ENCODE results near the gene ASTN2. TPM values are rescaled to one million over a fixed set of nuclear protein-coding genes. Genes with fewer than 3 reads are reported as not detected.

Gene ASTN2
- total and polyA plus RNA-seq, 2 donors (not counting 3 experiments of a cell fraction or from before 2014, with no cell fraction given), result 1.0 to 1.9 TPM

GRCh38 chr9:116627433-116627832 lies 787.4 kb downstream of the ASTN2 start:
- FAIRE-seq (no peak), DNase-seq (ENCODE audit: low read depth, low spot score) (no peak)
- H3K27me3 ChIP-seq (ENCODE audit: control insufficient read depth in 2 of 2, insufficient read depth in 2 of 2, low read length in 2 of 2), result no peaks in the 10 kb centered on the region
- dilution Hi-C loops (cut with MboI; ENCODE audit: extremely low pct_ligation_motif_present, low sequenced_read_pairs), result no loop called here
- H3K36me3 ChIP-seq (ENCODE audit: control insufficient read depth in 2 of 2, extremely low read depth in 1 of 2, insufficient read depth in 2 of 2, low read length in 2 of 2), result no peaks in the 10 kb centered on the region
- no peaks in the 10 kb centered on the region for H3K9me3 ChIP-seq (replicated peaks; ENCODE audit: control insufficient read depth, insufficient read depth, low read length)
- H3K9ac ChIP-seq (replicated peaks; ENCODE audit: extremely low read depth, insufficient read depth, low read length), result no peak overlapping the region
- no peaks in the 10 kb centered on the region for H3K79me2 ChIP-seq (ENCODE audit: control insufficient read depth, insufficient read depth, low read length)
- H3K9me1 ChIP-seq (replicated peaks; ENCODE audit: control insufficient read depth, extremely low read depth, insufficient read depth, low read length), result no peaks in the 10 kb centered on the region
- no peaks in the 10 kb centered on the region for H4K20me1 ChIP-seq (replicated peaks; ENCODE audit: control insufficient read depth, extremely low read depth, insufficient read depth, low read length)
- H3K27ac ChIP-seq (ENCODE audit: insufficient read depth, low read depth, low read length), result no peak overlapping the region
- H3K4me2 ChIP-seq (ENCODE audit: insufficient read depth, low read length), result no peak overlapping the region
- ChIA-PET CTCF (no interaction called here), POLR2A (no interaction called here)
- H3K4me1 ChIP-seq (ENCODE audit: control insufficient read depth, extremely low read depth, insufficient read depth, low read length), result no peaks in the 10 kb centered on the region
- BruUV-seq (replicated peaks), result no TSS peak
- intact Hi-C loops (cut with micrococcal nuclease), result no loop called here
- H3K4me3 ChIP-seq (replicated peaks in 1 of 3; ENCODE audit: insufficient read depth in 1 of 3, low read depth in 1 of 3, low read length in 3 of 3), result no peak overlapping the region
- no peak for TF ChIP-seq FOS (IDR thresholded peaks at IDR 0.05; ENCODE audit: borderline replicate concordance, insufficient read depth, low read length)
- no peak for TF ChIP-seq POLR2A (IDR thresholded peaks at IDR 0.05; ENCODE audit: low read depth, low read length)
- TF ChIP-seq CTCF (IDR thresholded peaks at IDR 0.05; ENCODE audit: extremely low read depth in 1 of 2, insufficient read depth in 1 of 2, low read depth in 1 of 2, low read length in 2 of 2), result no peak
- no peak for TF ChIP-seq EZH2 (IDR thresholded peaks at IDR 0.05; ENCODE audit: borderline replicate concordance, low read depth, low read length, severe bottlenecking)
- TF ChIP-seq POLR2AphosphoS5 (IDR thresholded peaks at IDR 0.05; ENCODE audit: insufficient read depth, low read depth, low read length), result no peak
- no peak for TF ChIP-seq MYC (IDR thresholded peaks at IDR 0.05; ENCODE audit: low read depth, low read length)
- no peak for TF ChIP-seq GATA2 (IDR thresholded peaks at IDR 0.05; ENCODE audit: insufficient read depth, insufficient read length, low read depth, low read length)
- H2AFZ ChIP-seq (ENCODE audit: low read depth, low read length), result no peak overlapping the region

- Histone ChIP-seq H3K4me2 (ENCODE audit: insufficient read depth, low read length) (no peak overlapping the region), H3K36me3 (ENCODE audit: control insufficient read depth in 2 of 2, extremely low read depth in 1 of 2, insufficient read depth in 2 of 2, low read length in 2 of 2) (no peaks in the 10 kb centered on the region), H3K4me1 (ENCODE audit: control insufficient read depth, extremely low read depth, insufficient read depth, low read length) (no peaks in the 10 kb centered on the region), H3K27ac (ENCODE audit: insufficient read depth, low read depth, low read length) (no peak overlapping the region), H3K9ac (replicated peaks; ENCODE audit: extremely low read depth, insufficient read depth, low read length) (no peak overlapping the region), H4K20me1 (replicated peaks; ENCODE audit: control insufficient read depth, extremely low read depth, insufficient read depth, low read length) (no peaks in the 10 kb centered on the region), H3K79me2 (ENCODE audit: control insufficient read depth, insufficient read depth, low read length) (no peaks in the 10 kb centered on the region), H3K4me3 (replicated peaks in 1 of 3; ENCODE audit: insufficient read depth in 1 of 3, low read depth in 1 of 3, low read length in 3 of 3) (no peak overlapping the region), H3K9me3 (replicated peaks; ENCODE audit: control insufficient read depth, insufficient read depth, low read length) (no peaks in the 10 kb centered on the region), H2AFZ (ENCODE audit: low read depth, low read length) (no peak overlapping the region), H3K27me3 (ENCODE audit: control insufficient read depth in 2 of 2, insufficient read depth in 2 of 2, low read length in 2 of 2) (no peaks in the 10 kb centered on the region), H3K9me1 (replicated peaks; ENCODE audit: control insufficient read depth, extremely low read depth, insufficient read depth, low read length) (no peaks in the 10 kb centered on the region)
- no peak for TF ChIP-seq POLR2AphosphoS5 (IDR thresholded peaks at IDR 0.05; ENCODE audit: insufficient read depth, low read depth, low read length)
- TF ChIP-seq JUN (IDR thresholded peaks at IDR 0.05; ENCODE audit: borderline replicate concordance, insufficient read depth, insufficient read length, low read depth), result no peak
- no peak for TF ChIP-seq POLR2A (IDR thresholded peaks at IDR 0.05; ENCODE audit: low read depth, low read length)
- TF ChIP-seq MYC (IDR thresholded peaks at IDR 0.05; ENCODE audit: low read depth, low read length), result no peak
- TF ChIP-seq CTCF (IDR thresholded peaks at IDR 0.05; ENCODE audit: extremely low read depth in 1 of 2, insufficient read depth in 1 of 2, low read depth in 1 of 2, low read length in 2 of 2), result no peak
- TF ChIP-seq FOS (IDR thresholded peaks at IDR 0.05; ENCODE audit: borderline replicate concordance, insufficient read depth, low read length), result no peak
- TF ChIP-seq GATA2 (IDR thresholded peaks at IDR 0.05; ENCODE audit: insufficient read depth, insufficient read length, low read depth, low read length), result no peak
- no peak for TF ChIP-seq MAX (IDR thresholded peaks at IDR 0.05; ENCODE audit: insufficient read depth, insufficient read length)
- BruUV-seq (replicated peaks), result no TSS peak
- ChIA-PET POLR2A (no interaction called here), CTCF (no interaction called here)
- FAIRE-seq, result no peak
- intact Hi-C loops (cut with micrococcal nuclease) (no loop called here), dilution Hi-C loops (cut with MboI; ENCODE audit: extremely low pct_ligation_motif_present, low sequenced_read_pairs) (no loop called here)
- DNase-seq (ENCODE audit: low read depth, low spot score), result no peak
These were observed 788.1 kb downstream of the ASTN2 start for GRCh38 chr9:116626762-116627161.

Data from endothelial cell of umbilical vein (primary cell).